ENCODE data around the gene TCF4.

The TCF4 gene

GRCh38 chr18:55250768-55251173 is 337.2 kb downstream of the TCF4 start:
- H3K36me3 ChIP-seq = no peaks in the 10 kb centered on the region

GRCh38 chr18:55249550-55249949 is 338.4 kb downstream of the TCF4 start:
- Histone ChIP-seq H3K9me3 (ENCODE audit: severe bottlenecking) (no peaks in the 10 kb centered on the region), H3K27ac (no peak overlapping the region), H3K4me3 (ENCODE audit: low read depth, low read length) (no peak overlapping the region), H3K27me3 (ENCODE audit: insufficient read depth, low read depth, severe bottlenecking) (no peaks in the 10 kb centered on the region), H3K36me3 (no peaks in the 10 kb centered on the region)
- no peak for TF ChIP-seq CTCF (IDR thresholded peaks at IDR 0.05; ENCODE audit: low read depth, low read length)
- DNase-seq = no peak

More at GRCh38 chr18:55250768-55251173, 337.2 kb downstream of the TCF4 start:
- Histone ChIP-seq H3K27ac (no peak overlapping the region), H3K9me3 (ENCODE audit: severe bottlenecking) (no peaks in the 10 kb centered on the region), H3K4me3 (ENCODE audit: low read depth, low read length) (no peak overlapping the region), H3K27me3 (ENCODE audit: insufficient read depth, low read depth, severe bottlenecking) (no peaks in the 10 kb centered on the region)
- TF ChIP-seq CTCF (IDR thresholded peaks at IDR 0.05; ENCODE audit: low read depth, low read length) = no peak
- DNase-seq = no peak

GRCh38 chr18:55248495-55248894 is 339.5 kb downstream of the TCF4 start:
- Histone ChIP-seq H3K36me3 (no peaks in the 10 kb centered on the region), H3K27me3 (ENCODE audit: insufficient read depth, low read depth, severe bottlenecking) (no peaks in the 10 kb centered on the region), H3K27ac (no peak overlapping the region), H3K9me3 (ENCODE audit: severe bottlenecking) (no peaks in the 10 kb centered on the region), H3K4me3 (ENCODE audit: low read depth, low read length) (no peak overlapping the region)
- DNase-seq = no peak
- no peak for TF ChIP-seq CTCF (IDR thresholded peaks at IDR 0.05; ENCODE audit: low read depth, low read length)

- Histone ChIP-seq H3K9me3 (ENCODE audit: severe bottlenecking) (no peaks in the 10 kb centered on the region), H3K27me3 (ENCODE audit: insufficient read depth, low read depth, severe bottlenecking) (no peaks in the 10 kb centered on the region), H3K36me3 (no peaks in the 10 kb centered on the region), H3K27ac (no peak overlapping the region), H3K4me3 (ENCODE audit: low read depth, low read length) (no peak overlapping the region)
- no peak for DNase-seq
- no peak for TF ChIP-seq CTCF (IDR thresholded peaks at IDR 0.05; ENCODE audit: low read depth, low read length)
Measured at GRCh38 chr18:55247032-55247431, 341.0 kb downstream of the TCF4 start.

GRCh38 chr18:55246278-55246677 is 341.7 kb downstream of the TCF4 start:
- no peak overlapping the region for H3K27ac ChIP-seq
- H3K9me3 ChIP-seq (ENCODE audit: severe bottlenecking) = no peaks in the 10 kb centered on the region
- no peak for TF ChIP-seq CTCF (IDR thresholded peaks at IDR 0.05; ENCODE audit: low read depth, low read length)
- no peak for DNase-seq
- H3K36me3 ChIP-seq = no peaks in the 10 kb centered on the region
- no peaks in the 10 kb centered on the region for H3K27me3 ChIP-seq (ENCODE audit: insufficient read depth, low read depth, severe bottlenecking)
- H3K4me3 ChIP-seq (ENCODE audit: low read depth, low read length) = no peak overlapping the region

- Histone ChIP-seq H3K9me3 (ENCODE audit: severe bottlenecking) (no peaks in the 10 kb centered on the region), H3K36me3 (no peaks in the 10 kb centered on the region), H3K27ac (no peak overlapping the region), H3K27me3 (ENCODE audit: insufficient read depth, low read depth, severe bottlenecking) (no peaks in the 10 kb centered on the region), H3K4me3 (ENCODE audit: low read depth, low read length) (no peak overlapping the region)
- TF ChIP-seq CTCF (IDR thresholded peaks at IDR 0.05; ENCODE audit: low read depth, low read length) = no peak
- DNase-seq = no peak
Measured at GRCh38 chr18:55245211-55245614, 342.8 kb downstream of the TCF4 start.
